CD4-positive, alpha-beta T cell treated with Interleukin-6 for 4 hours (primary cell): Measurements from ENCODE around the gene RAB19.

Experiments
- DNase-seq: peaks from one replicate; pipeline ENCODE4 v3.0.0-alpha.2; 2020; ENCODE audit warnings: mixed read lengths

Gene RAB19, protein sequence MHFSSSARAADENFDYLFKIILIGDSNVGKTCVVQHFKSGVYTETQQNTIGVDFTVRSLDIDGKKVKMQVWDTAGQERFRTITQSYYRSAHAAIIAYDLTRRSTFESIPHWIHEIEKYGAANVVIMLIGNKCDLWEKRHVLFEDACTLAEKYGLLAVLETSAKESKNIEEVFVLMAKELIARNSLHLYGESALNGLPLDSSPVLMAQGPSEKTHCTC

DNA sequence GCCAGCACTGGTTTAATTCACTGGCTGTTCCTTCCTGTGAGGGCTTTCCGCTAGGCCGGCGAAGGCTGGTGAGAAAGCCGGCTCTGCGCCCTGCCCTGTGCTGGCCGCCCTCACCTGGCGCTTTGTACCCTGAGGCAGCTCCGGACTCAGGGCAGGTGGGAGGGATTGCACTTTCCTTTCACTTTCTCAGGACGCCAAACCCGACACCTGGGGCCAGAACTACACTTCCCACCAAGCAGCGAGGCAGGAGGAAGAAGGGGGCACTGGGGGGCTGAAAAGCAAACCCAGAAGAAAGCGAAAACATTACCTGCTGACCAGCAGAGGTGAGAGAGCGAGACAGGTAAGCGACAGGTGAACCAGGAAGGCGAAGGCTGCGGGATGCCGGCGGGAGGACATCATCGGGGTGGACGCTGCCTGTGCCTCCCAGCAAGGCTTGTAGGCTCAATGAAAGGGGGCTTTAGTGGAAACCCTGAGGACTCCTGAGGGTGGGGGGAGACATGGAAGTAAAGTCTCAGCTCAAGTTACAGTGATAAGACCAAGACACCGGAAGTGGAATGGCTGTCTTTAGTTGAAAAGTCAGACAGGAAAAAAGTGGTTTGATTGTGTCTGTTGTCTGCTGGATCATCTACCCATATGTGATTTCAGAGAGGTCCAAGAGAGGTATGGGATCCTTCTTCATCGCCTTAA, at the start of gene RAB19:
TSS of gene RAB19 (plus strand) at position 181 of the 687 bp plus-strand sequence. CDS start 3,589 bp downstream, outside the sequence.
- DNase-seq = peak; percentile 68

DNA sequence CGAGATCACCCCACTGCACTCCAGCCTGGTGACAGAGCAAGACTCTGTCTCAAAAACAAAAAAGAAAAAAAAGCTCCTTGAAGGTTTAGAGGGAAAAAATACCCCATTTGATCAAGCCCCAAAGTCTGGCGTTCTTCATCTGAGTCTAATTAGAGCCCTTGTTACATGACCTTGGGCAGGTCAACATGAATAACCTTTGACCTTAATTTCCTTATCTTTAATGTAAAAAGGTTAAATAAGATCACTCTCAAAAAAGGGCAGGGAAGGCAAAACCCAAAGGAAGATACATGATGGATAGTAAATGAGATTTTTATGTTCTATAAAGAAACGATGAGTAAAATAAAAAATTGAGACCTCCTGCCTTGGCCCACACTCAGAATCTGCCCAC, 45.8 kb upstream of the RAB19 start:
- no peak for DNase-seq

DNA sequence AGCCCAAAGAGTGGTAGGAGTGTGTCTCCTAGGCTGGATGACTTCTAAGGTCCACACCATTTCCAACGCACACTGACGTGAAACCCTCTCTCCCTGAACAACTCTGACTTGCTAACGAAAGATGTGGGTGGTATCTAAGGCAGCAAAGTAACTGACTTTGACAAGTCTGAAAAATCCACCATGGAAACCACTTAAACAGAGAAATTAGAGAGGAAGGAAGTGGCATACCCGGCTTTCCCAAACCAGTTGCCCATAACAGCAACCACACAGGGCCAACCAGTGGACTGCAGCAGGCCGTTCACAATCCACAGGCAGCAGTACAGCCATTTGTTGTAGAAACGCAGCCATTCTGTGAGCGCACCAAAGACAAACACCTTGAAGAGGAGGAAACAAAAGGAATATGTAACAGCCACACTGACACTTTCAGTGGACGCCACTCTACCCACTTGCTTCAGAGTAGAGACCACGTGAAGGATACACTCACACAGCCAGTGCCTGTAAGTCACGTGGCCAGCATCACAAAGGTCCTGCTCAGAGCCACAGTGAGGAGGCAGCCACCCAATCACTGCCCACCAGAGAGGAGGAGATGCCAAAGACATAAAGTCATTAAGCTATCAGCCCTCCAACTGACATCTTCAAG, 45.3 kb upstream of the RAB19 start:
- peak; percentile 20 for DNase-seq

DNA sequence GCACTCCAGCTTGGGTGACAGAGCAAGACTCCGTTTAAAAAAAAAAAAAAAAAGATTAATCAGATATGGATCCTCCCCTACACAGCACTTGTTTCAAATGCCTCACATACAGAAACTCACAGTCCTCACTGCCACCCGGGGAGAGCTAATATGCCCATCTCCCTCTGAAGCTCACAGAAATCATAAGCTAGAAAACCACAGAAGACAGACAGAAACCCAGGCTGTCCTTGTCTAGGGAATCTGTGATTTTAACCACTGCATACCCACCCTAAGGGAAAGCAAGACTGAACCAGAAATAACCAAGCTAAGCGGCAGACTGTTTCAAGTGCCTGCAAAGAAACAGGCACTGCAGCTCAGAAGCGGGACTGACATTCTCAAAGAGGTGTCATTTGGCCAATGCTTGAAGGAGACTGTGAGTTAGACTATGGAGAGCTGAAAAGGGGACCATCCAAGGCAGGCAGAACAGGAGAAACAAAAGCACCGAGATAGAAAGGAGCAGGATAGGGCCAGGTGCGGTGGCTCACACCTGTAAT, 43.1 kb upstream of the RAB19 start:
- DNase-seq = no peak

DNA sequence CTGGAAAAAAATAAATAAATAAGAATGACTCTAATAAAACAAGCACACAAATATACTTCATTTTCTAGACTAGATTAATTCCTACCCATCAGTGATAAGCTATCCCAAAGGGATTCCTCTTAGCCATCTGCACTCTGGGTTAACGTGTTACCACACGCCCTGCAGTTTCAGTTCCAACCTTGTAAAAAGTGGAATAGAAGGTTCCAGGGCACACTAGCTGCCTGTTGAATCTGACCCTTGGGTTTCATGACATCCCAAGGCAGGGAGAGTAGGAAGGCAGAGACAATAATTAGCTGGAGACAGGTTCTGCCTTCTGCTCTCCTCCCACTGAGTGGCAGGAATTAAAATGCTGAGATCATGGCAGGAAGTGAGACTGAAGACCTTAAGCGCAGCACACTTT, 39.0 kb upstream of the RAB19 start:
- no peak for DNase-seq

DNA sequence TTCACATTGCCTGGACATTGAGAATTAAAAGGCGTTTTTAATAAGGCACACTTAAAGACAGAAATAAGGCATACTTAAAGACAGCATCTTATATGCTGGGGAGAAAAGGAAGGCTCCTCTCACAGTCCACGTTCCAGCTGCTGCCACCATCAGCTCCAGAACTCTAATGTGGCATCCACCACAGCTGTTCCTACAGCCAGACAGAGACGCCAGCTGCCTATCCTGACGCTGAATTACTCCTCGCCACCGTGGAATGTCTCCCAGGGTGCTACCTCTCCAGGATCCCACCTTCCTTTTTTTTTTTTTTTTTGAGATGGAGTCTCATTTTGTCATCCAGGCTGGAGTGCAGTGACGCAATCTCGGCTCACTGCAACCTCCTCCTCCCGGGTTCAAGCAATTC, 36.3 kb upstream of the RAB19 start:
- no peak for DNase-seq

DNA sequence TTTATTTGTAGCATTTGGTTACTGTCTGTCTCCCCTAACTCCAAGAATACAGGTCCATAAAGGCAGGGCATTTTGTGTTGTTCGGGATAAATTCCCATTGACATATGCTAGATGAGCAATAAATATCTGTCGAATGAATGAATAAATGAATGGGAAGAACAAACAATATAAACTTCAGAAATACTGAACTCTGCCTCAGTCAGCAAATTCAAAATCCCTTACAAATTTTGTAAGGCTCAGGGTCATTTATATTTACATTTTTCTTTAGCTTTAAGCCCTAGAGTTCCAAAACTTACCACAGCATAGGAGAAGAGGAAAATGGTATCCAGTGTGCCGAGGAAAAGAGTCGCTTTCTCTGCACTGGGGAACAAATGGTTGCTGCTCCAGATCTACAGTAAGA, 34.6 kb upstream of the RAB19 start:
- no peak for DNase-seq

DNA sequence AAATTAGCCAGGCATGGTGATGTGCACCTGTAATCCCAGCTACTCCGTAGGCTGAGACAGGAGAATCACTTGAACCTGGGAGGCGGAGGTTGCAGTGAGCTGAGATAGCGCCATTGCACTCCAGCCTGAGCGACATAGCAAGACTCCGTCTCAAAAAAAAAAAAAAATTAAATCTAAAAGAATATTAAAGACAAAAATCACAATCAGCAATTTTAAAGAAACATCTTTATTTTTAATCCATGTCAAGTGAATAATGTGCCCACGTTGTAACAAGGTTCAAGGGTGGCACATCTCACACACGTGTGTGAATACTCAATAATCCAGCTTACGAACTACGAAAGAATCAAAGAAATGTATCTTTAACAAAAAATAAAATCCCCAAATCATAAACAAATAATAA, 28.5 kb upstream of the RAB19 start:
- DNase-seq = no peak

DNA sequence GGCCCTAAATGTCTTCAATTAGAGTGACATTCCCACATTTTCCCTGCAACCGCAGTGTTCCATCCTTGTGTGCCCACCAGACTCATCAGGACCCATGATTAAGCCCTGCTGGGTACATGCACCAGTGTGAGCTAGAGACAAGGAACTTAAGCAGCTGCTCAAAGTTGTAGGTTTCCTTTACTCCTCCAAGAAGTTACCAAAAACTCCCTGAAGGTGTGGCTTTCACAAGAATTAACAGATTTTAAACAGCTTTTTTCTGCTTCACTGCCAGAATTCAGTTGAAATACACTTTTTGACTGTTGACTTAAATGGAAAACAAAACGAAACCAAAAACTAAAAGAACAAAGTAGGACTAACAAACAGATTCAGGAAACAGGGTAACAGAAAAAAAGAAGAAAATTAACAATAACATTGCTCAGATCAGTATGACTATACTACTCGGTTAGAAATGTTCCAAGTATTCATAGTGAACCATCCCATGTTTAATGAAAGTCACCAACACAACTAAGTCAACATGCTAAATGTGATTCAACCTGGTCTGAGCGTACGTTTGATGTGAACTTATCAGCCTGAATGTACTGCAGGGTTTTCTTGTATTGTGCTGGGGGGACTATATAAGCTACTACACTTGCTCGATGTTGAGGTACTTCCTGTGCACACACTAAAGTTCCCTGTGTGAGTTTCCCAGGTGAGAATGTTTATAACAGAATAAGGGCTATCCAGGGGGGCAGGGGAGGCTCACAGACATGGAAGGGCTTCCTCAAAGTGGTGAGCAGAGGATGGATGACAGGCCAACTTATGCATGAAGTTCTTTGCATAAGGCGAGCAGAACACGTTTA, 27.7 kb upstream of the RAB19 start:
- DNase-seq = peak; percentile 28

DNA sequence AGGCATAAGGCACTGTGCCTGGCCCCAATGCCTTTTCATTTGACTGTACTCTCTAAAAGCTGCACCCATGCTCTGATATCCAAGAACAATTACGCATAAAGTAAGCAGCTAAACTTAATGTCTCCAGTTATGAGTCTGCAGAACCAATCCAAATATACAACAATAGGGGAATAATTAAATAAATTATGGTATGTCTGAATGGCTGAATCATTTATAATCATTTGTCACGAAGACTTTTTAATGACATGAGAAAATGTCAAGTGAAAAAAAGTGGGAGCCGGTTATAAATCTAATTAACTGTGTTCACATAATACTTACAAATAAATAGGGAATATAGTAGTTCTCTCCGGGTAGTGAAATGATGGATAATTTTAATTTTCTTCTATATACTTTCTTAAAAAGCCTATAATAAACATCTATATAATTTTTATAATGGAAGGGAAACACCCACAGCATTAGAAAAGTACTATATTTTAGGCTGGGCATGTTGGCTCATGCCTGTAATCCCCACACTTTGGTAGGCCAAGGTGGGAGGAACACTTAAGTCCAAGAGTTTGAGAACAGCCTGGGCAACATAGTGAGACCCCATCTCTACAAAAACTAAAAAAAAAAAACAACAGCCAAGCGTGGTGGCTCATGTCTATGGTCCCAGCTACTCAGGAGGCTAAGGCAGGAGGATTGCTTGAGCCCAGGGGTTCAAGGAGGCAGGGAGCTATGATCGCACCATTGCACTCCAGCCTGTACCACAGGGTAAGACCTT, 19.7 kb upstream of the RAB19 start:
- DNase-seq = no peak

DNA sequence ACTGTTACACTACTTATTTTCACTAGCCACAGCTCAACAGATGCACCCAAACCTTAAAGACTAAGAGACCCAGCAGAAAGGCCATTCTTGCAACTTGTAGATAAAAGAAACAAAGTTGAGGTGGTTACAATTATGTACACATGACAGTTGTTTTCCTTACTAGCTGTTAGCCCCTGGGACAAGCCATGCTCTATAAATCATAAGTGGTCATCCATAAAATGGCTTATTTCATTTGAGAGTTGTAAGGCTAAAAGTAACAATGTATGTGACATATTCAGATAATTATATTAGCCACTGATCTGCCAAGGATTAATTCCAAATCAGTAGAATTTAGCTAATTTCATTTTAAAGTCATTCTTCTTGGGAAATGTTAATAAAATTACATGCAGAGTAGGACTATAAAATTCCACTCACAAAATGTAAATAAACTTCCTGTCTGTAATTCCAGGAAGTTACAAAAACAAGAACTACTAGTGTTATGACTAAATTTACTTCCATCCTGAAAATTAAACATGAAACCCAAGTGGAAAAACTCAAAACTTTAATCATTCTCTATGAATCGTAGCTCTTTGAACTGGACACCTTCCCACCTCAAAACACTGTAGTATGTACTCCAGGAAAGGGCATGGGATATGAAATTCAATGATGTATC, 18.8 kb upstream of the RAB19 start:
- no peak for DNase-seq

DNA sequence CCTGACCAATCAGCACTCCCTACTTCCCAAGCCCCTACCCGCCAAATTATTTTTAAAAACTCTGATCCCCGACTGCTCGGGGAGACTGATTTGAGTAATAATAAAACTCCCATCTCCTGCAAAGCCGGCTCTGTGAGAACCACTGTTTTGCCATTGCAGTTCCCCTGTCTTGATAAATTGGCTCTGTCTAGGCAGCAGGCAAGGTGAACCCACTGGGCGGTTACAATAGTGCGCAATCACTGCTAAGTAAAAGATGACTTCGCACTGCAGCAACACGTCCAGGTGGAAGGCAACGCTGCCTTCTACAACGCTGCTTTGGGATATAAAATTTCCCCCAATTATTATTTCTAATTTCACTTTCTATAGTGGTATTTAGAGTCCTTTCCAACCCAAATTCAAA, 14.4 kb upstream of the RAB19 start:
- DNase-seq = no peak

DNA sequence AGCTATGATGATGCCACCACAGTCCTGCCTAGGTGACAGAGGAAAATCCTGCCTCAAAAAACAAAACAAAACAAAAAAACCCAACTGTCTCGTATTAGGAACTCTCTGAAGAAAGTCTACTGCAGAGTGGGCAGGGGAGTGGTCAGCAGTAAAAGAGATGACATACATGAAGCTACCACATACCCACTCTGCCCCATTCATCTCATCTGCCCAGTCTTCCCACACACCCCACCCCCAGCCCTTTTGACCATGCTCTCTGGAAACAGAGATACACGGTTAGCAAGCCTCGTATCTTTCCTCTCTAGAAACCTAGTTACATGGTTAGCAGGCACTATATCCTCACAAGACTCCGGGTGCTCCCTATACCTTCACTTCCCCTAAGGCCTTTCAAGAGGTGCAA, 13.8 kb upstream of the RAB19 start:
- no peak for DNase-seq

DNA sequence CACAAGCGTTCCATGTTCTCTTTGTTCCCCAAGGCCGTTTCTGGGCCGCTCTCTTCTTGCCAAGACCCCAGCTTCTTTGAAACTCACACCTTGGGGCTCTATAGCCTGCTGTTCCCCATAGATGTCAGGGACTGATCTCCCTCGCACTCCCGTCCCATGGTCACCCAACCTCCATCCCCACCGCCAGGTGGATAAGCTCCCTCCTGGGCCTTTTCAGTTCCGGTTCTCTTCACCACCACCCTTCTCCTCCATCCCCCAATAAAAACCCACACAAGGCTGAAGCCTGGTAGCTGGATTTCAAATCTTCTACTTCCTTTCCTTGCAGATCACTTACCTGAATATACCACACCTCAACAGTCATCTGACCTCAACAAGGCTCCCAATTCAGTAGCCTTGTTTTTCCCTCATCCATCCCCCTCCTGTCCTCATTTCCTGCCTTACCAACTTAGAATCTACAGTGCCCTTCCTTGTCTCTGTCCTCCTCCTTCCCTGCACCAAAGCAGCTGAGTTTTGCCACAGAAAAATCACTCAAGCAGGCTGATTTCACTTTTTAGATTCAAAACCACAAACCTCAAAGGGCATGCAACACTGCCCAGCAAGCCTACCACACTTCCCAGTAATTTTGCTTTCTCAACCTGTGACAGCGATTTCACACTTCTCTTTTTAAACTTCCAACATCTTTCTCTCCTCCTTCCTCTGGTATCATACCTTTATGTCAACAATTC, 13.2 kb upstream of the RAB19 start:
- DNase-seq = no peak

DNA sequence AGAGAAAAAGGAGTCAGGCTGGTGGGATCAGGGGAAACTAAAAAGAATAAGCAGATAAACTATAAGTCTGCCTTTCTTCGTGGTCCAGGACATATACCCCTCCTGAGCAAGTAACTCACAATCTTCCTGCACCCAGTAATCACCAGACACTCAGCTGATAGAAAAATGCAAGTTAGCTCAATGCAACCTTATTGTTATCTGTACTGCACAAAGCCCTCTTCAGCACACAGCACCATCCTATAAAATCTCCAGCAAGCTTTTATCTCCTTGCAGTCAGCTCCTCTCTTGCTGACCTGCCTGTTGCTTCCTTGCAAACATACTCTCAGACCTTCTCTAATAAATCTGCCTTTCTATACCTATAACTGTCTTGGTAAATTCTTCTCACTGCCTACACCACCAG, 12.2 kb upstream of the RAB19 start:
- no peak for DNase-seq

DNA sequence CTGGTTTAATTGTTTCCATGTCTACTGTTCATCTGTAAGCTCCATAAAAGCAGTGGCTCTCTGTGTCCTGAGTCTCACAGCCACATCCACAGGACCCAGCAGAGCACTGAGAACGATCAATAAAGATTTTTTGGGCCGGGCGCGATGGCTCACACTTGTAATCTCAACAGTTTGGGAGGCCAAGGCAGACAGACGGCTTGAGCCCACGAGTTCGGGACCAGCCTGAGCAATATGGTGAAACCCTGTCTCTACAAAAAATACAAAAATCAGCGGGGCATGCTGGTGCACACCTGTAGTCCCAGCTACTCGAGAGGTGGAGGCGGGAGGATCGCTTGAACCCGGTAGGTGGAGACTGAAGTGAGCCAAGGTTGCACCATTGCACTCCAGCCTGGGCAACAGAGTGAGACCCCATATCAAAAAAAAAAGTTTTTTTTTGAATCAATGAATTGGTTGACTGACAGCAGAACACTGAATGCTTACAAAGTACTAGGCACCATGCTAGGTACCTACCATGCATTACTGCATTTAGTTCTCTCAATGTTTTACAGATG, 10.0 kb upstream of the RAB19 start:
- DNase-seq = no peak

DNA sequence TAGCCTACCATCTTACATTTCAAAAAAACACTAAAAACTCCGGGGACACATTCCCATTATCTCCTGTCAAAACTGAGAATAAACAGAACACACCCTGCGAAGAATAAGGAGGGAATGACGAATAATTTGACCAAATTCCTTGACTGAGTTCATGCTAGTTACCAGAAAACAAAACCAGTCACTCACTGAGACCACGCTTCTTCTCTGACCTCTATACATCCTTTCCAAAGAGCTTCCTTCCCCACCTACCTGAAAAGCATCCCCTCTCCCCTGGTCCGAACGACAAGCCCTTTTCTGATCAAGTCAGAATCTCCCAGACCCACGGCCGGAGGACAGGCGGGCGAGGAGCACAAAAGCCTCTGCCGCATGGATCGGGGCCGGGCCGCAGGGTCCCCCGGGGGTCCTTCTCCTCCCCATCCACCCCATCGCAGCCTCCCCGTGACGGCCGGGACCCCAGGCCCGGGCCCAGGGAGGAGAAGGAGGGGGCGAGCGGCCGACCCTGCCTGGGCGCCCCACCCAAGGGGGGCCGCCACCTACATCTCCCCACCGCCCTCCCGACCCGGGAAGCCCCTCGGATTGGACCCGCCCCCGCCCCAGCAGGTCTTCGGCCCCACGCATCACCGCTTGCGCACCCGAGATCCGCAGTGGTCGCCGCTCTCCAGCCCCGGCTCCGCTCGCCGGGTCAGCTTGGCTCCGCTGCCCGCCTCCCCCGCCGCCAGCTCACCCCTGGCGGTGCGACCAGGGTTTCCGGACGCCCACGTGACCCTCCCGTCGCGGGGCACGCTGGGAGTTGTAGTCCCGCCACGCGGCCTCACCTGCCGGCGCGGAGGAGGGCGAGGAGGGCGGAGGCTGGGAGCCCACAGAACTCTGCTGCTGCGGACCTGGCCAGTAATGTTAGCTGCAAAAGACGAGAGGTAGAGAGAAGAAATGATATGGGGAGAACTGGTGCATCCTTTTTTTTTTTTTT, 5.8 kb upstream of the RAB19 start, which contains the start of gene SLC37A3:
TSS of gene SLC37A3 (minus strand) at position 747 of the 967 bp plus-strand sequence. CDS start 16,004 bp downstream, outside the sequence.
- DNase-seq = peak; percentile 88

DNA sequence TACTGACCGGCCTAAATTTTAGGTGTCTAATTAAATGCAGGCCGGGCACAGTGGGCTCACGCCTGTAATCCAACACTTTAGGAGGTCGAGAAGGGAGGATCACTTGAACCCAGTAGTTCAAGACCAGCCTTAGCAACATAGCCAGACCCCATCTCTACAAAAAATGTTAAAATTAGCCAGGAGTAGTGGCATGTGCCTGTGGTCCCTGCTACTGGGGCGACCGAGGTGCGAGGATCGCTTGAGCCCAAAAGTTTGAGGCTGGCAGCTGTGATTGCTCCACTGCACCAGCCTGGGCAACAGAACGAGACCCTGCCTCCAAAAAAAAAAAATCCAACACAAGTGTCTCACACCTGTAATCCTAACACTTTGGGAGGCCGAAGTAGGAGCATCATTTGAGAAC, 5.0 kb upstream of the RAB19 start:
- DNase-seq = no peak

DNA sequence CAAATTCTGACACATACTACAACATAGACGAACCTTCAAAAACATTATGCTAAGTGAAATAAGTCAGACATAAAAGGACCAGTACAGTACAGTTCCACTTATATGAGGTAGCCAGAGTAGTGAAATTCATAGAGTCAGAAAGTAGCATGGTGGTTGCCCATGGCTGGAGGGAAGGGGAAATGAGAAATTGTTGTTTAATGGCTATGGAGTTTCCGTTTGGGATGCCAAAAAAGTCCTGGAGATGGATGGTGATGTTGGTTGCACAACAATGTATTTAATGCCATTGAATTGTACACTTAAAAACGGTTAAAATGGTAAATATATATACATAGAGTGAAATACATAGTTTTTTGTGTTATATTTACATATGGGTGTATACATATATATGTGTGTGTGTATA, 3.5 kb upstream of the RAB19 start:
- no peak for DNase-seq
